A172 (cell line): ENCODE data around the gene TNF. TPM values are rescaled to one million over a fixed set of nuclear protein-coding genes. Genes with fewer than 3 reads are reported as not detected.

Source experiments
- DNase-seq: peaks from one replicate; pipeline ENCODE4 v3.0.0-alpha.2; 2015; ENCODE audit warnings: low spot score
- total RNA-seq: library from RNA; depleted of rRNA; stranded (reverse); fragments of >200 nt; shearing (Covaris generic); gene quantifications from 2 replicates; pipeline ENCODE4 v1.2.3, GENCODE V29; 2014

The TNF gene
- total RNA-seq, 1 experiment from 2014 or later: not detected

- DNase-seq: no peak
Observed at GRCh38 chr6:31544676-31545075, 30.7 kb upstream of the TNF start.

GRCh38 chr6:31545291-31545690, 30.1 kb upstream of the TNF start:
- no peak for DNase-seq

GRCh38 chr6:31546339-31546957, 28.9 kb upstream of the TNF start, which contains the start of gene ATP6V1G2:
TSS of gene ATP6V1G2 (minus strand) at chr6:31546608. CDS start at chr6:31546559, 49 bp downstream.
- peak; percentile 84 for DNase-seq

DNA sequence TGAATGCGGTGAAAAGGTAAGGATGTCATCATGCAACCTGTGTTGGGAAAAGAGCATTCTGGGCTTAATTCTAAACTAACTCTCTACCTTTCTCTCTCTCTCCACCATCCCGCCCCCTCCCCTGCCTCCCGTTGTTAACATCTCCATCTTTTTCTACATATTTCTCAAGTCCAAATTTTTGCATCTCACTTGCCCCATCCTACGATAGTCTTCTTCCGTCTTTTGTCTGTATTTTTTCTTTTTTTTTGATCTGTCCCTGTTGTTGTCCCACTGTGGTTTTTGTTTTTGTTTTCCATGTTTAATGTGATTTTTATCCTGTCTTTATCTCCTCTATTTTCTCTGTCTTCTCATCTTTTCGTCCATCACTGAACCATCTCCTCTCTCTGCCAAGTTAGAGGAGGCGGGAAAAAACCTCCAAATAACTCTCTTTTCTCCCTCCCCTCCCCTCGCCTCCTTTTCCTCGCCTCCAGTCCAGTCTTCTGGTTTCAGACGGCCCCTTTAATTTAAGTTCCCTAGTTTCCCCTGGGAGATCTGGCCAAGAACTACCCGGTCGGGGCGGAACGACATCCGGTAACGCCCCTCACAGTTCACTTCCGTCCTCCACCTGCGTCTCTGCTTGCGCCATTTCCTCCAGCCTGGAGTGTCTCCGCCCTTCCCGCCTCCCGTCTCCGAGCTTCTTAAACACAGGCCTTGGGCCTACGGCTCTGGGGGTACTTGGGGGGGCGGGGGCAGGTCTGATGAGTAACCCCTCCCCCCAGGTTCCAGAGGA, 28.2 kb upstream of the TNF start, which contains the start of gene NFKBIL1:
TSS of gene NFKBIL1 (plus strand) at position 651 of the 769 bp plus-strand sequence. CDS start at position 738, 87 bp downstream.
- DNase-seq: peak; percentile 94

DNA sequence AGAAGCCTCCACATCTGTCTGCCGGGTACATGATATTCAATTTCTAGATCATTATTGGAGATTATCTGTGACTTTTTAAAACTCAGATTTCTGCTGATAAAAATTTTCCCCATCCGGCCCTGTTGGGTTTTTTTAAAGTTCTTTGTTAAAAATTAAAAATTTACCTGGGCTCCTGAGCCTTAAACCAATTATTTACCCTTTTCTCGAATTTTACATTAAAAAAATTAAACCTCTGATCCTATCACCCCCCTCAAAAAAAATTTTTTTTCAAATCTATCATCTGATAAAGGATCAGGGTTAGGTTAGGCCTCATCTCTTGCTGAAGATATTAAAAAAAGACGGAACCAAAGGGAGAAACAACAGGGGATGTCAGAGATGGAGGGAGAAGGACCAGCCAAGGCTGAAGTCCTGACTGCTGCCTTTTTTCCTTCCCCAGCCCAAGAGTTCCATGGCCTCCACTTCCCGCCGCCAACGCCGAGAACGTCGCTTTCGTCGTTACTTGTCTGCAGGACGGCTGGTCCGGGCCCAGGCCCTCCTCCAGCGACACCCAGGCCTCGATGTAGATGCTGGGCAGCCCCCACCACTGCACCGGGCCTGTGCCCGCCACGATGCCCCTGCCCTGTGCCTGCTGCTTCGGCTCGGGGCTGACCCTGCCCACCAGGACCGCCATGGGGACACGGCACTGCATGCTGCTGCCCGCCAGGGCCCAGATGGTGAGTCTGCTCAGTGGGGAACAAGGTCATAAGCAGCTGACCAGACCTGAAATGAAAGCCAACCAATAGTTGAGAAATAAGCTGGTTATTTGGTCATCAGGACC, 27.4 kb upstream of the TNF start:
- no peak for DNase-seq

- DNase-seq: no peak
Observed at GRCh38 chr6:31548544-31548873, 26.9 kb upstream of the TNF start.

GRCh38 chr6:31551371-31551770, 24.0 kb upstream of the TNF start:
- DNase-seq: peak; percentile 33

GRCh38 chr6:31556307-31556706, 19.1 kb upstream of the TNF start:
- no peak for DNase-seq

GRCh38 chr6:31557443-31558317, 17.7 kb upstream of the TNF start:
- no peak for DNase-seq

- DNase-seq: no peak
Observed at GRCh38 chr6:31558318-31558625, 17.1 kb upstream of the TNF start.

DNA sequence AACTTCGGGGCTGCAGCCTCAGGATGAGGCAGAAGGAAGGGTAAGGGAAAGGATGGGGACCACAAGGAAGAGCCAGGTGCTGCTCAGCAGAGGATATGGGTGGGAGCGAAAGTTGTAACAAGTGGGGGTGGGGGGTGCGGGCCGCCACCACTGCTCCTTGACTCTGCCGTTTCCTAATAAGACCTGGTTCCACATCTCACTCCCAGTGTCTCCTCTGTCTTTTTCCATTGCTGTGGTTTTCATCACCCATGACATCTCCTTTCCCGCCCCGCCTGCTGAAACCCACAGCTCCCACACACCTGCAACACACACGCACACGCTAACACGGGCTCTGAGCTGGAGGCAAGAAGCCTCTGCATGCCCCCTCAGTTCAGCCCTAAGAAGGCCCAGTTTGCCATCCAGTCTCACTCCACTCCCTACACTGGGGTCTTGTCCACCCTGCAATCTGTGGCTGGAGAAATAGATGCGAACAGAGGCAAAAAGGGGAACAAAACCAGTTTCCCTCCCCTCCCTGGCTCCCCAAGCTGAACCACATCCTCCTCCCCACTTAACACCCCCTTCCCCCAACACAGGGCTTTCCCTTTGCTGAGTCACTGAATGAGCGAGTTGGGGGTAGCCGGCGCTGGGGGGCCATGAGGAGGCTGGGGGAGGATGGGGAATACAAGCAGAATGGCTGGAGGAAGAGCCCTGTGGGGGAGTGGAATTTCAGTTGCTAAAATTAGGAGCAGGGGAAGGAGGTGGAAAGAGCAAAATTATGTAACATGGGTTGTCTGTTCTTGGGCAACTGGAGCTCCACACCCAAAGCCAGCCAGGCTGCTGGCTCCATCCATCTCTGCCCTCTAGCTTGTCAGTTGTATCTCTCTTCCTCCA, 16.5 kb upstream of the TNF start:
- DNase-seq: peak; percentile 39

DNA sequence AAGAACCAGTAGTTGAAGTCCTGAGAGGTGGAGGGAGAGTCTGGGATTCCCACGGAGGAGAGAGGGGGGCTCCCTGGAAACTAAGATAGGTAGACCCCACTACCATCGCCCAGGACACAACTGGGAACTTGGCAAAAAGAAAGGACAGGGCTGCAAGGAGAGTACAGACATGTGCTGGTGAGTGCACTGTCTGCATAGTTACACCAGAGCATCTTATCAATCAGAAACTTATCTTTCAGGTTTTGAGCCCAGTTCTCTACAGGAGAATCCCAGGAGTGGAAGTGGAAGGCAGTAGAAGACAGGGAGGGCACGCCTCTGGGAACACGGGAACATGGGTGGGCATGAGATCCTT, 15.8 kb upstream of the TNF start:
- no peak for DNase-seq

- DNase-seq: peak; percentile 90
Observed at GRCh38 chr6:31559958-31560696, 15.2 kb upstream of the TNF start.

DNA sequence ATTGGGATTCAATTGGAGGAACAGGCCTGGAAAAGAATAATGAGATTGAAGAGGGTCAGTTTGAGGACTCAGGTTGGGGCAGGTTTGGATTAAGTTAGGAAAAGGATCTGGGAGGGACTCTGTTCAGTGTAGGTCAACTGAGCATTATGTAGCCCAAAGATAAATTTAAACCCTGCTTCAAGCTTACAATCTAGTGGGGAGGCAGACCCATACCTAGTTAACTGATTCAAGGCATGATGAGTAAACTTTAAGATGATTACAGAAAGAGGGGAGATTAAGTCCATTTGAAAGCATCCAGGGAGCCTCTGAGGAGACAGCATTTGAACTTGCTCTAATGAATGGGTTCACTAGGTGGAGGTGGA, 14.7 kb upstream of the TNF start:
- no peak for DNase-seq

DNA sequence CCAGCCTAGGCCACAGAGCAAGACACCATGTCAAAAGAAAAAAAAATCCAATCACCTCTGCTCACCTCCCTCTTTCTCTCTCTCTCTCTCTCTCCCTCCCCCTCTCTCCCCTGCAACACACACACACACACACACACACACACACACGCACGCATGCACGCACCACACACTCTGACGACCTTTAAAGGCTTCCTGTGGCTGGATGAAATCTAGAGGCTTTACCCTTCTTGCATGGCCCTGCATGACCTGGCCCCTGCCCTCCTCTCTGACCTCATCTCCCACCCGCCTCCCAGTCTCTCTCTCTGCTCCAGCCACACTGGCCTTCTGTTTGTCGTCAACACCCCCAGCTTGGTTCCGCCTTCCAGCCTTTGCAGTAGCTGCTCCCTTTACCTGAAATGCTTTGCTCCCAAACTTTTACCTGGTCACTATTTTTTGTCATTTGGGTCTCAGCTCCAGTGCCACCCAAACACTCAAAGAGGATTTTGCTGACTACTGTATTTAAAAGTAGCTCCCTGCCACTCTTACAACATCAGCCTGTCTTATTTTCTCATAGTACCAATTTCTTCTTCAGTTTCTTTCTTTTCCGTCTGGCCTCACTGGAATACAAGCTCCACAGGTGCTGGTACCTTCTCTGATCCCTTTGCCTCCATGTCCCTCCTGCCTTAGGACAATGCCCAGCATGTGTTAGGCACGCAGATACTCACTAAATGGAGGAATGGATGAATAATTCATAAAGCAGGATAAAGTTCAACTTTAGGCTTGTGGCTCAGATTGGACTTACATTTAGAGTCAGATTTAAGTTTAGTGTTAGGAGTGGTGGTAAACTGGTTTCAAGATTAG, 7.6 kb upstream of the TNF start:
- DNase-seq: no peak

- no peak for DNase-seq
Observed at GRCh38 chr6:31568537-31568961, 6.8 kb upstream of the TNF start.

- DNase-seq: no peak
Observed at GRCh38 chr6:31569861-31570536, 5.4 kb upstream of the TNF start.

- no peak for DNase-seq
Observed at GRCh38 chr6:31572041-31572911, 3.1 kb upstream of the TNF start, which contains the start of gene LTA. TSS of gene LTA (plus strand) at chr6:31572289. CDS start at chr6:31572743, 454 bp downstream.
